Ovary (tissue), 9 donors: ENCODE data around the gene MAP2K4. TPM values are rescaled to one million over a fixed set of nuclear protein-coding genes. Genes with fewer than 3 reads are reported as not detected.

ENCODE experiments used
- DNase-seq, 5 donors: peaks; one replicate each; pipeline ENCODE4 v3.0.0-alpha.2; 2019 to 2020
- H3K27ac ChIP-seq, 2 donors: fragments of 200-600 bp; one replicate each; pipeline versions ENCODE4 v1.5.1 to v1.8.0; 2019 to 2022
- H3K27me3 ChIP-seq: fragments of 200-600 bp; one replicate; pipeline ENCODE4 v1.8.0; 2022
- H3K36me3 ChIP-seq: fragments of 200-600 bp; sonication (generic); one replicate; pipeline ENCODE4 v1.5.1; 2019
- H3K4me1 ChIP-seq: one replicate; pipeline ENCODE4 v1.8.1; 2013; ENCODE audit warnings: mild to moderate bottlenecking, moderate library complexity; ENCODE audit not compliant: insufficient read depth
- H3K4me3 ChIP-seq: fragments of 200-600 bp; sonication (generic); one replicate; pipeline ENCODE4 v1.5.1; 2017
- H3K9me3 ChIP-seq, 2 donors: fragments of 200-600 bp in 1 of 2; sonication (generic) in 1 of 2; one replicate each; pipeline versions ENCODE4 v1.5.1 to v1.8.1; 2013 to 2019; ENCODE audit warnings: mild to moderate bottlenecking in 1 of 2, moderate library complexity in 1 of 2
- EP300 ChIP-seq: sonication (generic); formaldehyde crosslinking; IDR thresholded peaks from one replicate; pipeline ENCODE4 v1.6.1; 2017; ENCODE audit warnings: antibody characterized with exemption
- POLR2A ChIP-seq: fragments of 450-650 bp; IDR thresholded peaks from one replicate; pipeline ENCODE4 v1.6.1; 2017; ENCODE audit warnings: antibody characterized with exemption, mild to moderate bottlenecking, moderate library complexity
- WGBS, 3 donors: extraction: QIAGEN DNeasy Blood & Tissue Kit in 1 of 3; methylation state at CpG; one replicate each; pipeline versions ENCODE4 v1.1.5 to v1.1.7; 2013 to 2017; 5-methylcytosine and 5-hydroxymethylcytosine counted together
- intact Hi-C, 4 donors: fragments of 100-400 bp; cut with DNase I; formaldehyde crosslinking; loops; one replicate each; pipeline versions ENCODE4 v1.11.0 to v1.15.1; 2022 to 2023
- microRNA counts: library from miRNA; unstranded; fragments of <30 nt; microRNA quantifications from one replicate; lab custom pipeline; 2016
- microRNA-seq, 3 donors: library from miRNA; unstranded; fragments of <30 nt; microRNA quantifications; one replicate each; pipeline versions ENCODE4 to v1.2.0, GENCODE V29; 2019 to 2020
- polyA plus RNA-seq, 2 donors: library from polyadenylated mRNA; stranded (reverse); fragments of 200-250 nt in 1 of 2; fragments of 350-450 nt in 1 of 2; fragmentation: Illumina TruSeq in 1 of 2; extraction: RNeasy Lipid Tissue Mini Kit (QIAGEN cat#74804) in 1 of 2; gene quantifications; one replicate each; pipeline ENCODE4 v1.2.3, GENCODE V29; 2013 to 2014
- small RNA-seq: library from RNA; depleted of rRNA; stranded (forward); fragments of <200 nt; gene quantifications from one replicate; pipeline ENCODE3, GENCODE V24; 2016
- total RNA-seq, 7 donors: library from RNA; depleted of rRNA in 2 of 7; stranded (reverse); fragments of >200 nt in 2 of 7; fragmentation: NEBNext Ultra II Directional in 3 of 7; extraction: Animal tissue kit (Norgen Biotek cat#: 25700) in 3 of 7; gene quantifications; one replicate each; pipeline versions ENCODE4 v1.1.0 to v1.2.4, GENCODE V29; 2016 to 2023
- TF ChIP-seq, protein P1 (sequence below), 3 donors: fragments of 450-650 bp in 2 of 3; fragments of 200-600 bp in 1 of 3; IDR thresholded peaks; one replicate each; pipeline versions ENCODE4 v1.5.1 to v1.8.0; 2016 to 2022; ENCODE audit warnings: antibody characterized with exemption in 3 of 3, mild to moderate bottlenecking in 1 of 3
- donor health status: DM: no; HTN: no; CAD: no; lungs with moderate emphysema.
- donor health status: DM: no; HTN: no; CAD: no.
- donor health status: Bipolar disorder and iron deficiency.
- donor health status: DM: yes; HTN: yes; CAD: no.
- donor health status: DM: no; HTN: no; CAD: no.
- donor health status: DM: yes; HTN: yes; CAD: no.

Gene MAP2K4
- total and polyA plus RNA-seq, 9 donors = 12.1 to 66.8 (median 42.4) TPM

DNA sequence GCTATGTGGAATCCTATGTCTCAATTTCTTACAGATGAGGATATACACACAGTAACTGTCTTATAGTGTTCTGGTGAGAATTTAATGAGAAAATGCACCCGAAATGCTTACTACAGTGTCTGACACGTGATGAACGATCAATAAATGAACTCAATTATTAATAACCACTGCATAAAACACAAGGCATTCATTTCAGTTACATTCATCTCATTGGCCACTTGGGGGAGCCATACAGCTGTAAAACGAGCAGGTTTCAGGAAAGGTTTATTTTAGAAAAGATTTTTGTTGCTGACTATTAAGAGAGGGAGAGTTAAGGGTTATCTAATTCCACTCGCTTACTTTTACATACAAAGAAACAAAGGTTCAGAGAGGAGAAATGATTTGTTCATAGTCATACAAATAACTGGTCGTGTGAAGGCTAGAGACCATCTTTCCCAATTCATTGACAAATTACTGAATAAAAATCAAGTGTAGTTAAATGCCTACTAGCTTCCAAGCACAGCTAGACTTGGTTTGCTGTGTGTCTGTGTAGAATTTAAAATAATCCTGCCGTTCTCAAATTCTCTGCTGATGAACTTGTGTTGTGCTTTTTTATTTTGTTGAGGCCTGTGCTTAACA lies 160.1 kb downstream of the MAP2K4 start:
- WGBS, 3 donors = 1 to 3% (median 2%) methylated on average over 7 of the region's 7 CpGs
- Histone ChIP-seq H3K27me3 (no peaks in the 10 kb centered on the region), H3K36me3 (no peaks in the 10 kb centered on the region), H3K4me3 (no peak overlapping the region), H3K27ac (no peak overlapping the region), H3K9me3 (no peaks in the 10 kb centered on the region), H3K4me1 (no peaks in the 10 kb centered on the region)
- no peak for TF ChIP-seq POLR2A
- TF ChIP-seq, protein P1, sequence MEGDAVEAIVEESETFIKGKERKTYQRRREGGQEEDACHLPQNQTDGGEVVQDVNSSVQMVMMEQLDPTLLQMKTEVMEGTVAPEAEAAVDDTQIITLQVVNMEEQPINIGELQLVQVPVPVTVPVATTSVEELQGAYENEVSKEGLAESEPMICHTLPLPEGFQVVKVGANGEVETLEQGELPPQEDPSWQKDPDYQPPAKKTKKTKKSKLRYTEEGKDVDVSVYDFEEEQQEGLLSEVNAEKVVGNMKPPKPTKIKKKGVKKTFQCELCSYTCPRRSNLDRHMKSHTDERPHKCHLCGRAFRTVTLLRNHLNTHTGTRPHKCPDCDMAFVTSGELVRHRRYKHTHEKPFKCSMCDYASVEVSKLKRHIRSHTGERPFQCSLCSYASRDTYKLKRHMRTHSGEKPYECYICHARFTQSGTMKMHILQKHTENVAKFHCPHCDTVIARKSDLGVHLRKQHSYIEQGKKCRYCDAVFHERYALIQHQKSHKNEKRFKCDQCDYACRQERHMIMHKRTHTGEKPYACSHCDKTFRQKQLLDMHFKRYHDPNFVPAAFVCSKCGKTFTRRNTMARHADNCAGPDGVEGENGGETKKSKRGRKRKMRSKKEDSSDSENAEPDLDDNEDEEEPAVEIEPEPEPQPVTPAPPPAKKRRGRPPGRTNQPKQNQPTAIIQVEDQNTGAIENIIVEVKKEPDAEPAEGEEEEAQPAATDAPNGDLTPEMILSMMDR (IDR thresholded peaks at IDR 0.05) = peak; percentile 37 to 69 (median 60)
- DNase-seq = peak in 4 of 5 donors; percentile 25 to 49 (median 38)
- intact Hi-C loops = loop anchor here in 3 of 4 donors (5.0 to 10.0 kb wide), 5 partner anchors 484 to 824 kb away; partner anchors contain the start of gene MYOCD (in 2 of the 3)

DNA sequence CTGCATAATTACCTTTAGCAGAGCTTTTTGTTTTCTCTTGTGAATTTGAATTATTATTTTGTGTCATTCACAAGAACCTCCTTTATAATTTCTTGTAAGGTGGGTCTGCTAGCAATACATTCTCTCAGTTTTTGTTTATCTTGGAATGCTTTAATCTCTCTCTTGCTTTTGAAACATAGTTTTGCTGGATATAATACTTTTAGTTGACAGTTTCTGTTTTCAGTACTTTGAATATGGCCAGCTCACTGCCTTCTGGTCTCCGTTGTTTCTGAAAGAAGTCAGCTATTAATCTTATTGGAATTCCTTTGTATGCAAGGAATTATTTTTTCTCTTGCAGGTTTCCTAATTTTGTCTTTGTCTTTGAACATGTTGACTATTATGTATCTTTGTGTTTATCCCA lies 167.0 kb downstream of the MAP2K4 start:
- Histone ChIP-seq H3K27ac (no peak overlapping the region), H3K4me1 (no peaks in the 10 kb centered on the region), H3K36me3 (no peaks in the 10 kb centered on the region), H3K9me3 (no peaks in the 10 kb centered on the region), H3K4me3 (no peak overlapping the region), H3K27me3 (no peaks in the 10 kb centered on the region)
- 79 to 92% (median 85%) methylated on average over 1 of the region's 1 CpG for whole genome bisulfite sequencing, 3 donors
- intact Hi-C loops = loop anchor here in 2 of 4 donors (10.0 kb wide), 3 partner anchors 477 to 817 kb away; partner anchors contain the start of gene MYOCD (in 1 of the 2)
- no peak for DNase-seq
- TF ChIP-seq EP300 = no peak
- TF ChIP-seq, protein P1 (IDR thresholded peaks at IDR 0.05) = no peak
- TF ChIP-seq POLR2A = no peak

DNA sequence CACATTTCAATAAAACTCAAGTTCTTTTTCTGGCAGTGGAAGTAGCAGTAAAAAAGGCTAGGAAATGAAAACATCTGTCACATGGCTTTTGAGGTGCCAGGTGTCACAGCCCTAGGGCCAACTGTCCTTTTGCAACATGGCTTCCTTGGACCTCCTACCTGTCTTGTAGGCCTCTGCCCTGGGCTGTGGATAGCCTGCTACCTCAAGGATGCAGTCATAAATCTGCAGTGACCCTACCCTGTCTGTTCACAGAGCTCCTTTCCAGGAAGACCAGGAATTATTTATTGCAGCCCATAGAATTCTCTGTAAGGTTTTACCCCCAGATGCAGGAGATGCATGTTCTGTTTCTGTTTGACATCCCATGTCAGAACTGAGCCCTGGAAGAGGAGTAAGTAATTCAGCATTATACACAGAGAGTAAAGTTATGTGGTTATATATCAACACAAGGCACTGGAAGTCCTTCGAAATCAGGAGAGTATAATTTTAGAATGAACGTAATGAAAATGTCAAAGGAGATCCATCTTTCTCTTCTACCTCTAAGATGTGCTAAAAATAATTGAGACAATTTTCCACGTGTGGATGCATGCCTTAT lies 172.6 kb downstream of the MAP2K4 start:
- Histone ChIP-seq H3K4me1 (no peaks in the 10 kb centered on the region), H3K4me3 (no peak overlapping the region), H3K27me3 (no peaks in the 10 kb centered on the region), H3K9me3 (no peaks in the 10 kb centered on the region), H3K36me3 (no peaks in the 10 kb centered on the region), H3K27ac (no peak overlapping the region)
- TF ChIP-seq EP300 = no peak
- TF ChIP-seq POLR2A = no peak
- TF ChIP-seq, protein P1 (IDR thresholded peaks at IDR 0.05) = no peak
- DNase-seq = no peak
- intact Hi-C loops = no loop called here
- WGBS, 3 donors = 71 to 86% (median 85%) methylated on average over 3 of the region's 3 CpGs

MicroRNAs encoded within 50 kb of the gene (microRNA counts, 767-probe panel; counts per million panel counts)
- microRNA hsa-miR-744-5p (lab: Ali Mortazavi, UCI) = 530 counts per million, percentile 78 among the panel's probes with 10 or more counts

Small RNA genes within 50 kb of the gene (microRNA-seq; reads per million reads assigned to microRNA genes)
- 245 to 1,348 (median 321) reads per million in 3 donors for gene MIR744

Small RNA genes within 50 kb of the gene (small RNA-seq; reads per million reads assigned to genes)
- gene MIR744 (13.4 reads per million, percentile 85 among the genes with 10 or more reads in this experiment), gene RNU11-2P (not detected)

Other genes starting within 250 kb of the MAP2K4 start
- 10 to 100 TPM in 1 of 7 donors, 1 to 10 TPM in 6; 2.9 to 12.2 (median 6.4) TPM for gene ZNF18, start 23.4 kb upstream of the MAP2K4 start, total RNA-seq
- 1 to 10 TPM; 5.0 to 7.8 TPM for gene ZNF18, start 23.4 kb upstream of the MAP2K4 start, polyA plus RNA-seq